MM.1S (cell line): ENCODE data around the gene CLMN.
A peak's percentile ranks its signal among the peaks of the same experiment; 100 is the strongest.

Source experiments
- DNase-seq: peaks from one replicate; pipeline ENCODE4 v3.0.0-alpha.2; 2015
- H2AFZ ChIP-seq: fragments of 300-600 bp; sonication (generic); 2 replicates; pipeline ENCODE4 v1.6.0; 2016; ENCODE audit warnings: antibody characterized with exemption, low read length
- H3F3A ChIP-seq: fragments of 300-600 bp; sonication (generic); 2 replicates; pipeline ENCODE4 v1.6.1; 2016; ENCODE audit warnings: mild to moderate bottlenecking, antibody characterized with exemption, low read length, moderate library complexity, mixed read lengths; ENCODE audit not compliant: insufficient read depth
- H3K27ac ChIP-seq: fragments of 300-600 bp; sonication (generic); 2 replicates; pipeline ENCODE4 v1.5.1; 2016; ENCODE audit warnings: mild to moderate bottlenecking, low read length
- H3K27me3 ChIP-seq: fragments of 300-600 bp; sonication (generic); replicated peaks from 2 replicates; pipeline ENCODE4 v1.6.0; 2016; ENCODE audit warnings: low read length; ENCODE audit not compliant: insufficient read depth
- H3K36me3 ChIP-seq: fragments of 300-600 bp; sonication (generic); replicated peaks from 2 replicates; pipeline ENCODE4 v1.6.1; 2016; ENCODE audit warnings: mild to moderate bottlenecking, low read length, mixed read lengths; ENCODE audit not compliant: insufficient read depth
- H3K4me1 ChIP-seq: fragments of 300-600 bp; sonication (generic); 2 replicates; pipeline ENCODE4 v1.6.1; 2016; ENCODE audit warnings: low read length, mixed read lengths
- H3K4me2 ChIP-seq: fragments of 300-600 bp; sonication (generic); 2 replicates; pipeline ENCODE4 v1.6.0; 2016; ENCODE audit warnings: low read depth, low read length
- H3K4me3 ChIP-seq: fragments of 300-600 bp; sonication (generic); 2 replicates; pipeline ENCODE4 v1.5.1; 2016; ENCODE audit warnings: low read length, mixed read lengths
- H3K79me2 ChIP-seq: fragments of 300-600 bp; sonication (generic); 2 replicates; pipeline ENCODE4 v1.6.1; 2016; ENCODE audit warnings: mixed run types, low read length, mixed read lengths
- H3K9ac ChIP-seq: fragments of 300-600 bp; sonication (generic); 2 replicates; pipeline ENCODE4 v1.6.1; 2016; ENCODE audit warnings: low read length, mixed read lengths
- H3K9me2 ChIP-seq: fragments of 300-600 bp; sonication (generic); replicated peaks from 2 replicates; pipeline ENCODE4 v1.6.1; 2016; ENCODE audit warnings: mild to moderate bottlenecking, low read length, mixed read lengths; ENCODE audit not compliant: insufficient read depth
- H3K9me3 ChIP-seq: fragments of 300-600 bp; sonication (generic); replicated peaks from 2 replicates; pipeline ENCODE4 v1.6.1; 2016; ENCODE audit warnings: mild to moderate bottlenecking, low read length, mixed read lengths; ENCODE audit not compliant: insufficient read depth
- H4K20me1 ChIP-seq: fragments of 300-600 bp; sonication (generic); 2 replicates; pipeline ENCODE4 v1.6.1; 2016; ENCODE audit warnings: mild to moderate bottlenecking, low read length, moderate library complexity, mixed read lengths; ENCODE audit not compliant: insufficient read depth
- CTCF ChIP-seq: fragments of 300-600 bp; sonication (generic); IDR thresholded peaks from 2 replicates; pipeline ENCODE4 v1.5.1; 2016; ENCODE audit warnings: antibody characterized with exemption, low read length, mixed read lengths
- EZH2 ChIP-seq: fragments of 300-600 bp; sonication (generic); optimal IDR thresholded peaks from 2 replicates; pipeline ENCODE3; 2017; ENCODE audit warnings: low read depth, mild to moderate bottlenecking, antibody characterized with exemption, low read length, mixed read lengths
- EZH2phosphoT487 ChIP-seq: fragments of 300-600 bp; sonication (generic); IDR thresholded peaks from 2 replicates; pipeline ENCODE4 v1.6.1; 2018; ENCODE audit warnings: antibody characterized with exemption, low read length

The CLMN gene

GRCh38 chr14:95162641-95163040 lies 157.1 kb downstream of the CLMN start:
- H3K4me2 ChIP-seq, result no peak overlapping the region

GRCh38 chr14:95157327-95158189 lies 162.2 kb downstream of the CLMN start, which contains the start of gene DICER1:
TSS of gene DICER1 (minus strand) at chr14:95157529. CDS start at chr14:95133458, 24,071 bp downstream.
- H3K27me3 ChIP-seq, result no peaks in the 10 kb centered on the region
- H3F3A ChIP-seq, result no peaks in the 10 kb centered on the region
- DNase-seq, result peak; percentile 83
- no peaks in the 10 kb centered on the region for H3K36me3 ChIP-seq
- no peaks in the 10 kb centered on the region for H3K9me3 ChIP-seq
- peaks cover 42% of the 10 kb centered on the region for H3K79me2 ChIP-seq
- no peaks in the 10 kb centered on the region for H4K20me1 ChIP-seq
- peak within 1 kb of the TSS; percentile 72 for H3K4me3 ChIP-seq
- no peaks in the 10 kb centered on the region; the same call in 1 of the 2 replicates for H3K4me1 ChIP-seq
- peak within 1 kb of the TSS; percentile 65; the same call in 1 of the 2 replicates for H3K27ac ChIP-seq
- H3K4me2 ChIP-seq, result peak within 1 kb of the TSS; percentile 88
- TF ChIP-seq CTCF (no peak), EZH2phosphoT487 (no peak), EZH2 (no peak)
- peak within 1 kb of the TSS; percentile 86 for H3K9ac ChIP-seq
- peak within 1 kb of the TSS; percentile 83 for H2AFZ ChIP-seq
- H3K9me2 ChIP-seq, result no peaks in the 10 kb centered on the region

More at GRCh38 chr14:95162641-95163040, 157.1 kb downstream of the CLMN start:
- no peaks in the 10 kb centered on the region for H3K36me3 ChIP-seq
- no peak overlapping the region for H3K4me3 ChIP-seq
- no peaks in the 10 kb centered on the region for H3K79me2 ChIP-seq
- H3K27ac ChIP-seq, result no peak overlapping the region
- H2AFZ ChIP-seq, result no peak overlapping the region
- no peaks in the 10 kb centered on the region for H3K9me2 ChIP-seq
- H4K20me1 ChIP-seq, result no peaks in the 10 kb centered on the region
- DNase-seq, result no peak
- TF ChIP-seq EZH2phosphoT487, result no peak
- TF ChIP-seq CTCF, result no peak
- TF ChIP-seq EZH2, result no peak
- H3F3A ChIP-seq, result no peaks in the 10 kb centered on the region
- H3K9me3 ChIP-seq, result no peaks in the 10 kb centered on the region
- H3K9ac ChIP-seq, result no peak overlapping the region
- H3K27me3 ChIP-seq, result no peaks in the 10 kb centered on the region
- no peaks in the 10 kb centered on the region for H3K4me1 ChIP-seq

- no peak for TF ChIP-seq EZH2
- TF ChIP-seq CTCF, result no peak
- TF ChIP-seq EZH2phosphoT487, result no peak
- Histone ChIP-seq H3F3A (no peaks in the 10 kb centered on the region), H3K9ac (peak overlapping the region; percentile 73), H3K4me3 (peak overlapping the region; percentile 72; the same call in 1 of the 2 replicates), H3K27ac (no peak overlapping the region), H4K20me1 (no peaks in the 10 kb centered on the region), H3K9me2 (no peaks in the 10 kb centered on the region), H2AFZ (no peak overlapping the region), H3K4me1 (no peaks in the 10 kb centered on the region; the same call in 1 of the 2 replicates), H3K9me3 (no peaks in the 10 kb centered on the region), H3K4me2 (no peak overlapping the region), H3K79me2 (peaks cover 48% of the 10 kb centered on the region), H3K36me3 (no peaks in the 10 kb centered on the region), H3K27me3 (no peaks in the 10 kb centered on the region)
- DNase-seq, result no peak
Observed at GRCh38 chr14:95157048-95157326, 162.7 kb downstream of the CLMN start.
